Activated naive CD8-positive, alpha-beta T cell treated with anti-CD3 and anti-CD28 coated beads for 36 hours (primary cell): Measurements from ENCODE around the gene WAC. TPM values are rescaled to one million over a fixed set of nuclear protein-coding genes. Genes with fewer than 3 reads are reported as not detected.
"Not testable (repeated sequence)": the region's sequence is repeated elsewhere in the genome, so short reads cannot be mapped to it uniquely, and the experiment has no call there.

Experiments
- DNase-seq: peaks from one replicate; pipeline ENCODE4 v3.0.0; 2021
- H3K27ac Mint-ChIP-seq: one replicate; pipeline ENCODE4 v1.8.0; 2022; ENCODE audit warnings: mild to moderate bottlenecking, moderate library complexity, mixed read lengths
- H3K27me3 Mint-ChIP-seq: one replicate; pipeline ENCODE4 v1.8.0; 2022; ENCODE audit warnings: mild to moderate bottlenecking, mixed read lengths
- H3K36me3 Mint-ChIP-seq: one replicate; pipeline ENCODE4 v1.8.0; 2021; ENCODE audit warnings: mild to moderate bottlenecking, mixed read lengths
- H3K4me1 Mint-ChIP-seq: one replicate; pipeline ENCODE4 v1.8.0; 2021; ENCODE audit warnings: mixed read lengths
- H3K4me3 Mint-ChIP-seq: one replicate; pipeline ENCODE4 v1.8.0; 2022; ENCODE audit warnings: mild to moderate bottlenecking, moderate library complexity, mixed read lengths
- H3K9me3 Mint-ChIP-seq: one replicate; pipeline ENCODE4 v1.8.0; 2022; ENCODE audit warnings: mixed read lengths
- total RNA-seq, 2 experiments: library from RNA; stranded (reverse); gene quantifications; one replicate each; pipeline ENCODE4 v1.2.3, GENCODE V29; 2021

Gene WAC
- total RNA-seq, 2 experiments from 2014 or later = 123 to 126 TPM

DNA sequence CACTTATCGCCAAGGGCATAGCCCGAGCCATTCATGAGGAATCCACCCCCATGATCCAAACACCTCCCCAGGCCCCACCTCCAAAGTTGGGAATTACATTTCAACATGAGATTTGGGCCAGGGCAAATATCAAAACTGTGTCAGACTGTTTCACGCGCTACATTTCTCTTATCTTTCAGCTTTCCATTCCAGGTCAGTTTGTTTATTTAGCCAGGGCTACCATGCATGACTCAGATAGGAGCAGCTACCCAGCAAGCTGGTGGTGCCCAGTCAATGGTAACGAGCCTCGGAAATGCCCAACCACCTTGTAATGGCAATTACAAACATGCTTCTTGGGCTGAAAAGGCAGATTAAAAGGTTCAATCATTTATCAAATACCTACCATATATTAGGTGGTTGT is 100.8 kb downstream of the WAC start:
- no peak for DNase-seq
- H3K27me3 Mint-ChIP-seq = peaks cover 18% of the 10 kb centered on the region
- H3K4me3 Mint-ChIP-seq = no peak overlapping the region
- no peak overlapping the region for H3K27ac Mint-ChIP-seq
- H3K9me3 Mint-ChIP-seq = peaks cover 3% of the 10 kb centered on the region
- no peaks in the 10 kb centered on the region for H3K36me3 Mint-ChIP-seq
- no peaks in the 10 kb centered on the region for H3K4me1 Mint-ChIP-seq

GRCh38 chr10:28637346-28637745 is 104.4 kb downstream of the WAC start:
- H3K36me3 Mint-ChIP-seq = no peaks in the 10 kb centered on the region

GRCh38 chr10:28638392-28638791 is 105.5 kb downstream of the WAC start:
- no peak for DNase-seq
- H3K27ac Mint-ChIP-seq = no peak overlapping the region
- H3K27me3 Mint-ChIP-seq = peaks cover 5% of the 10 kb centered on the region
- no peaks in the 10 kb centered on the region for H3K4me1 Mint-ChIP-seq
- H3K9me3 Mint-ChIP-seq = peaks cover 7% of the 10 kb centered on the region
- no peaks in the 10 kb centered on the region for H3K36me3 Mint-ChIP-seq
- H3K4me3 Mint-ChIP-seq = no peak overlapping the region

More at GRCh38 chr10:28637346-28637745, 104.4 kb downstream of the WAC start:
- Mint-ChIP-seq H3K27ac (no peak overlapping the region), H3K9me3 (peaks cover 7% of the 10 kb centered on the region), H3K27me3 (peaks cover 5% of the 10 kb centered on the region), H3K4me1 (no peaks in the 10 kb centered on the region), H3K4me3 (no peak overlapping the region)
- DNase-seq = no peak

DNA sequence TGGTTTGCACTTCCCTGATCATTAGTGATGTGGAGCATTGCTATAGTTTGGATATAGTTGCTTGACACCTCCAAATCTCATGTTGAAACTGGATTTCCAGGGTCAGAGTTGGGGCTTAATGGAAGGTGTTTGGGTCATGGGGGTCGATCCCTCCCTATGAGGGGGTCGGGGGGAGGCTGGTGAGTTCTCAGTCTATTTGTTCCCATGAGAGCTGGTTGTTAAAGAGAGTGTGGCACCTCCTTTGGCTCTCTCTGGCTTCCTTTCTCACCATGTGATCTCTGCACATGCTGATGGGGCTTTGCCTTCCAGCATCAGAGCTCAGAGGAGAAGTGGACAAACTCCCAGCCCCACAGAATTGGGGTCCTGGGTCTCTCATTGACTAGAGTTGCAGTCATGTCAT is 107.6 kb downstream of the WAC start:
- Mint-ChIP-seq H3K36me3 (no peaks in the 10 kb centered on the region), H3K27me3 (no peaks in the 10 kb centered on the region), H3K4me3 (no peak overlapping the region), H3K27ac (no peak overlapping the region), H3K4me1 (no peaks in the 10 kb centered on the region), H3K9me3 (peaks cover 7% of the 10 kb centered on the region)
- no peak for DNase-seq

DNA sequence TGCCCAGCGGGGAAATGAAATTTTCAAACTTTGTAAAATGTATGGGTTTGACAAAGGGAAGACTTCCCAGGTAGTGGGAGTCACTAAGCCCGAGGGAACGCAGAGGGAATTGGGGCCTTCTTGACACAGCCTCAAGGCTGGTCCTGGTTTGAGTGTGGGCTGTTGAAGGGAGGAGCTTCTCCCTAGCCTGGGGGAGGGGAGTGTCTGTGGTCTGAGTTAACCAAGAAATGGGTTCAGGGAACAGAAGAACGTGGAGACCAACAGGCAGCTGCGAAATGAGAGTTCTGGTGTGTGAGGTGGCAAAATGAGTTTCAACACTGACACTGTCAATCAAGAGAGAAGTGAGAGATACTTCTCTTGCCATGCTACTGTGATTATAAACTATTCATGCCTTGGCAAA is 111.7 kb downstream of the WAC start:
- no peaks in the 10 kb centered on the region for H3K27me3 Mint-ChIP-seq
- no peaks in the 10 kb centered on the region for H3K36me3 Mint-ChIP-seq
- H3K9me3 Mint-ChIP-seq = peaks cover 1% of the 10 kb centered on the region
- no peak overlapping the region for H3K4me3 Mint-ChIP-seq
- no peak overlapping the region for H3K27ac Mint-ChIP-seq
- no peak for DNase-seq
- no peaks in the 10 kb centered on the region for H3K4me1 Mint-ChIP-seq

GRCh38 chr10:28652106-28652505 is 119.2 kb downstream of the WAC start:
- H3K36me3 Mint-ChIP-seq = no peaks in the 10 kb centered on the region
- H3K9me3 Mint-ChIP-seq = no peaks in the 10 kb centered on the region
- H3K4me3 Mint-ChIP-seq = no peak overlapping the region
- H3K27ac Mint-ChIP-seq = no peak overlapping the region
- no peak for DNase-seq
- H3K4me1 Mint-ChIP-seq = no peaks in the 10 kb centered on the region
- peaks cover 5% of the 10 kb centered on the region for H3K27me3 Mint-ChIP-seq

- DNase-seq = no peak
- Mint-ChIP-seq H3K27ac (no peak overlapping the region), H3K4me3 (no peak overlapping the region), H3K27me3 (peaks cover 5% of the 10 kb centered on the region), H3K36me3 (no peaks in the 10 kb centered on the region), H3K9me3 (no peaks in the 10 kb centered on the region), H3K4me1 (no peaks in the 10 kb centered on the region)
These were observed 119.8 kb downstream of the WAC start for GRCh38 chr10:28652703-28653102.

- not testable (repeated sequence) for H3K9me3 Mint-ChIP-seq, H3K27ac Mint-ChIP-seq, H3K4me3 Mint-ChIP-seq, DNase-seq, H3K36me3 Mint-ChIP-seq, H3K4me1 Mint-ChIP-seq
- H3K27me3 Mint-ChIP-seq = peaks cover 13% of the 10 kb centered on the region
These were observed 125.9 kb downstream of the WAC start for GRCh38 chr10:28658824-28659223.

- no peak for DNase-seq
- Mint-ChIP-seq H3K4me1 (peaks cover 4% of the 10 kb centered on the region), H3K27ac (no peak overlapping the region), H3K36me3 (no peaks in the 10 kb centered on the region), H3K9me3 (no peaks in the 10 kb centered on the region), H3K4me3 (no peak overlapping the region), H3K27me3 (peaks cover 23% of the 10 kb centered on the region)
These were observed 128.1 kb downstream of the WAC start for GRCh38 chr10:28661035-28661434.

DNA sequence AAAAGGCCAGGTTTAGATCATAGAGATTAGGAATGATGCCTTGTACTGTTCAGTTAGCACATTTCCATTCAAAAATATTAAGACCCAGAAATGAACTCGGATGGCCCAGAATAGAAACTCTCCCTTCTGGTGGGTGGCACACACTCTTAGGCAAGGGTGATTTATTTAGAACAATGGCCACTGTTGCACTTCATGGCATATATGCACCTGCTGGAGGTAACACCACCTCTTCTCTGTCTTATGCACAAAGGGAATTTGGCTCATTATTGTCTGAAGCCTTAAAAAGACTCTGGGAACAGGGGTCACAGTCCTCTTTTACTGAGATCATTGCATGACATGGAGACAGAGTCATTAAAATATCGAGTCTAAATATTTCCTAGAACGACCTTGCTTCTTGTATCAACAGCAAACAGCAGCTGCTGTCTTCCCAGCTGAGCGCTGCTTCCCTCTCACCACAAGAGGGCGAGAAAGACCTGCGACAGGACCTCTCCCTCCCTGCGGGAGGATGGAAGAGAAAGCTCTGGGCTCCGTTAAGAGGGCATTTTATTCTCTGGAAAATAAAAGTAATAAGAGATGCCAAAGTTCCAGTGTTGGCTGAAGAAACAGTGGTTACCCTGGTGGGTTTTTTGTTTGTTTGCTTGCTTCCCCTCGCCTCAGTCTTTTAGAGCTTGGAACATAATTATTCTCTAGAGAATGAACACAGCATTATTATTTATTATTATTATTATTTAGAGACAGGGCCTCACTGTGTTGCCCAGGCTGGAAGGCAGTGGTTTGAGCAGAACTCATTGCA is 130.9 kb downstream of the WAC start:
- Mint-ChIP-seq H3K4me1 (peaks cover 13% of the 10 kb centered on the region), H3K27ac (no peak overlapping the region), H3K9me3 (no peaks in the 10 kb centered on the region), H3K36me3 (no peaks in the 10 kb centered on the region), H3K27me3 (peaks cover 49% of the 10 kb centered on the region), H3K4me3 (no peak overlapping the region)
- peak; percentile 61 for DNase-seq

DNA sequence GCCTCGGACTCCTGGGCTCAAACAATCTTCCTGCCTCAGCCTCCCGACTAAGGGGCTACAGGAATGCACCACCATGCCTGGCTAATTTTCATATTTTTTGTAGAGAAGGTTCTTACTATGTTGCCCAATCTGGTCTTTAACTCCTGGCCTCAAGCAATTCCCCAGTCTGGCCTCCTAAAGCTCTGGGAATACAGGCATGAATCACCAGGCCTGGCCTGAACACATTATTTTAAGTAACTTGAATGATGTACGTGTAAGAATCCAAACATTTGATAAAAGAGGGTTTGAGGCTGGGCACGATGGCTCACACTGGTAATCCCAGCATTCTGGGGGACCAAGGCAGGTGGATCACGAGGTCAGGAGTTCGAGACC is 131.4 kb downstream of the WAC start:
- Mint-ChIP-seq H3K4me3 (no peak overlapping the region), H3K4me1 (peaks cover 18% of the 10 kb centered on the region), H3K27me3 (peaks cover 55% of the 10 kb centered on the region), H3K36me3 (no peaks in the 10 kb centered on the region), H3K27ac (no peak overlapping the region), H3K9me3 (no peaks in the 10 kb centered on the region)
- DNase-seq = no peak

- Mint-ChIP-seq H3K27me3 (peaks cover 76% of the 10 kb centered on the region), H3K4me1 (peaks cover 19% of the 10 kb centered on the region), H3K9me3 (no peaks in the 10 kb centered on the region), H3K4me3 (no peak overlapping the region), H3K36me3 (no peaks in the 10 kb centered on the region), H3K27ac (no peak overlapping the region)
- no peak for DNase-seq
These were observed 134.0 kb downstream of the WAC start for GRCh38 chr10:28666751-28667467.

DNA sequence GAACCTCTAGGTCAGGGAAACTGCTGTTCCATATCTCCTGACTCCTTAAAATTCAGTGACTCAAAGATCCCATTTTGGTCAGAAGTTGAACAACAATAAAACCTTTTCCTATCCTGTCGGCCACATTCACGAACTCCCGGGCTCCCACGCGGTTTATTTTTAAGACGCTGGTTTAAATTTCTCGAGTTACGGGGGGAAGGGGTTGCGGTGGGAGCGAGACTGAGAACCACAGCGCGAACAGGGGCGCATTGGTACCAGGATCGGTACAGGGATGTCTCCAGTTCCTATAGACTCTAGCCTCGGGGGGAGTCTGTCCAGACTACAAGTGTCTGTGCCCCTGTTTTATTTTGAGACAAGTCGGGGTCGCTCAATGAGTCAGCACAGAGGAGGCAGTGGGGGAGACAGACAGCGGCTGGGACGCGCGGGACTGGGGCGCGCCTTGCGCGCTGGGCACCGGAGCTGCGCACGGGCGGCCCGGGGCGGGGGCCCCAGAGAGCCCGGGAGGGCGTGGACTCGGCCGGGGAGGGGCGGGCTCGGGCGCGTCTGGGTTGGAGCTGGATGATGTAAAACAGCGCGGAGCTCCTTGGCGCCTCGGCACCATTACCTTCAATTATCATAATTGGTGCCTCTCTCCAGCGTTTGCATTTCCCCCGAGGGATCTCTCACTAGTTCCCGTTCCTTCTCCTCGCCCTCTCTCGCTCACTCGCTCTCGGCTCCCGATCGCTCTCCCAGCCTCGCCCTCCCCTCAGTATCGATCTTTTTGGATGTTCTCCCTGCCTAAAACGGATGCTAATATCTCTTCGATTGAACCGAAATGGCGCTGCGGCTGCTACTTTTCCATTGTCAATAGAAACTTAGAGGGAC is 135.7 kb downstream of the WAC start:
- Mint-ChIP-seq H3K9me3 (no peaks in the 10 kb centered on the region), H3K27ac (no peak overlapping the region), H3K36me3 (no peaks in the 10 kb centered on the region), H3K4me3 (peak overlapping the region; percentile 74), H3K27me3 (peaks cover 82% of the 10 kb centered on the region), H3K4me1 (peaks cover 19% of the 10 kb centered on the region)
- peak; percentile 72 for DNase-seq

- Mint-ChIP-seq H3K4me1 (peaks cover 15% of the 10 kb centered on the region), H3K4me3 (peak overlapping the region; percentile 74), H3K36me3 (no peaks in the 10 kb centered on the region), H3K27me3 (peaks cover 84% of the 10 kb centered on the region), H3K27ac (no peak overlapping the region), H3K9me3 (no peaks in the 10 kb centered on the region)
- no peak for DNase-seq
These were observed 136.6 kb downstream of the WAC start for GRCh38 chr10:28669227-28670173.
